Natural killer cell treated with Interleukin-12 subunit alpha and Interleukin-12 subunit beta and Interleukin-15 and Interleukin-18, amount 100 ng/mL, for 72 hours (primary cell): ENCODE measurements around the gene ZFYVE9. TPM values are rescaled to one million over a fixed set of nuclear protein-coding genes. Genes with fewer than 3 reads are reported as not detected.

Experiments used
- ATAC-seq, 2 donors: fragments of 150-1000 bp; cut with Tn5 transposase in 1 of 2; sonication (Bioruptor Pico), chemical (Tn5 transposase) in 1 of 2; 2 replicates each; pipeline ENCODE4 v1.10.0; 2021
- DNase-seq: peaks from one replicate; pipeline ENCODE4 v3.0.0; 2022; ENCODE audit warnings: low spot score
- H3K27ac Mint-ChIP-seq, 2 donors: 1 replicate in 1 of 2; 2 replicates in 1 of 2; pipeline ENCODE4 v1.8.0; 2022; ENCODE audit warnings: mixed read lengths in 2 of 2, mild to moderate bottlenecking in 1 of 2, moderate library complexity in 1 of 2
- H3K27me3 Mint-ChIP-seq, 2 donors: 1 replicate in 1 of 2; 2 replicates in 1 of 2; pipeline ENCODE4 v1.8.0; 2022; ENCODE audit warnings: mixed read lengths in 2 of 2
- H3K36me3 Mint-ChIP-seq: one replicate; pipeline ENCODE4 v1.8.0; 2022; ENCODE audit warnings: mixed read lengths
- H3K4me1 Mint-ChIP-seq, 2 donors: 1 replicate in 1 of 2; 2 replicates in 1 of 2; pipeline ENCODE4 v1.8.0; 2022; ENCODE audit warnings: low read depth in 2 of 2, mixed read lengths in 2 of 2, mild to moderate bottlenecking in 1 of 2
- H3K4me3 Mint-ChIP-seq: one replicate; pipeline ENCODE4 v1.8.0; 2022; ENCODE audit warnings: mixed read lengths
- H3K9me3 Mint-ChIP-seq: 2 replicates; pipeline ENCODE4 v1.8.0; 2022; ENCODE audit warnings: mixed read lengths
- total RNA-seq, 2 donors: library from RNA; stranded (reverse); gene quantifications; one replicate each; pipeline ENCODE4 v1.2.3, GENCODE V29; 2022

ZFYVE9 gene
- total RNA-seq, 2 donors from 2014 or later = 1.1 to 2.9 TPM

DNA sequence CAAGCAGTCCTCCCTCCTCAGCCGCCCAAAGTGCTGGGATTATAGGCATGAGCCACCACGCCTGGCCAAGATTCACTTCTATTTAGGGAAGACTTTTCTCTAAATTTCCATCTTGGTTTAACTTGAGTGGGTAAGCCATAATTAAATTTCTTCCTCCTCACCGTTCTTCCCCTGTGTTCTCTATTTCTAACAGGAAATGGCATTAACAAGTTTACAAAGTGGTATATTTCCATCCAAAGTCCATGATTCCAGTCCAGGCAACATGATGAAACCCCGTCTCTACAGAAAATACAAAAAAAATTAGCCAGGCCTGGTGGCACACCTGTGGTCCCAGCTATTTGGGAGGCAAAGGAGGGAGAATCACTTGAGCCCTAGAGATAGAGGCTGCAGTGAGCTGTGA lies 92.1 kb downstream of the ZFYVE9 start:
- Mint-ChIP-seq H3K36me3 (no peaks in the 10 kb centered on the region), H3K27me3 (peaks cover 11 to 37% of the 10 kb centered on the region in 2 donors), H3K4me1 (peaks cover 0 to 6% of the 10 kb centered on the region in 2 donors), H3K9me3 (no peaks in the 10 kb centered on the region), H3K27ac (no peak overlapping the region), H3K4me3 (no peak overlapping the region)
- no peak for DNase-seq
- no peak for ATAC-seq

- peaks cover 0 to 6% of the 10 kb centered on the region in 2 donors for H3K4me1 Mint-ChIP-seq
- no peak for DNase-seq
- peaks cover 8 to 30% of the 10 kb centered on the region in 2 donors for H3K27me3 Mint-ChIP-seq
- no peak for ATAC-seq
- H3K9me3 Mint-ChIP-seq = no peaks in the 10 kb centered on the region
- H3K36me3 Mint-ChIP-seq = no peaks in the 10 kb centered on the region
- H3K4me3 Mint-ChIP-seq = no peak overlapping the region
- no peak overlapping the region for H3K27ac Mint-ChIP-seq
These were observed 92.8 kb downstream of the ZFYVE9 start for GRCh38 chr1:52234708-52235107.

DNA sequence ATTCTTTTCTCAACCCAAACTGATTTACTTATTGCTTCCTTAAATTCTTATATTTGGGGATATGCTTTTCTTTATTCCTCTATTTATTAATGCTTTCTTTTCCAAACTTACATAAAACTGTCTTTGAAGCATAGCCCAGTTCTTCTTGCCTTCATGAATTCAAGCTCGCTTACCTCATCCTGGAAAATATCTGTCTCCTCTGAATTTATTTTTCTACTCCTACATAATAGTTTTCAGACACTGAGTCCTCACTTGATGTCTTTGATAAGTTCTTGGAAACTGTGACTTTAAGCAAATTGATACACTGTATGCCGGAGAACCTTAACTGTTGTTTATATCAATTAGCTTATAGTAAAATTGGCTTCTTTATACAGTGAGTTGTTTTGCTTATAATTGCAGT lies 93.8 kb downstream of the ZFYVE9 start:
- Mint-ChIP-seq H3K4me3 (no peak overlapping the region), H3K27me3 (peaks cover 8 to 29% of the 10 kb centered on the region in 2 donors), H3K36me3 (no peaks in the 10 kb centered on the region), H3K4me1 (peaks cover 0 to 6% of the 10 kb centered on the region in 2 donors), H3K27ac (no peak overlapping the region), H3K9me3 (no peaks in the 10 kb centered on the region)
- DNase-seq = no peak
- ATAC-seq = no peak

DNA sequence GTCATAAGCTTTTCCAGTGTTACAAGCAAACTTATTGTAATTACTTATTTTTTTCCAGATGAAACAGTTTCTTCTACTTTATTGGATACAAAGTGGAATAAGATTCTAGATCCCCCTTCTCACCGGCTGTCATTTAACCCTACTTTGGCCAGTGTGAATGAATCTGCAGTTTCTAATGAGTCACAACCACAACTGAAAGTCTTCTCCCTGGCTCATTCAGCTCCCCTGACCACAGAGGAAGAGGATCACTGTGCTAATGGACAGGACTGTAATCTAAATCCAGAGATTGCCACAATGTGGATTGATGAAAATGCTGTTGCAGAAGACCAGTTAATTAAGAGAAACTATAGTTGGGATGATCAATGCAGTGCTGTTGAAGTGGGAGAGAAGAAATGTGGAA lies 95.5 kb downstream of the ZFYVE9 start:
- peaks cover 0 to 6% of the 10 kb centered on the region in 2 donors for H3K4me1 Mint-ChIP-seq
- H3K4me3 Mint-ChIP-seq = no peak overlapping the region
- ATAC-seq (no peak), DNase-seq (no peak)
- no peaks in the 10 kb centered on the region for H3K9me3 Mint-ChIP-seq
- H3K36me3 Mint-ChIP-seq = no peaks in the 10 kb centered on the region
- no peak overlapping the region for H3K27ac Mint-ChIP-seq
- peaks cover 8 to 29% of the 10 kb centered on the region in 2 donors for H3K27me3 Mint-ChIP-seq

DNA sequence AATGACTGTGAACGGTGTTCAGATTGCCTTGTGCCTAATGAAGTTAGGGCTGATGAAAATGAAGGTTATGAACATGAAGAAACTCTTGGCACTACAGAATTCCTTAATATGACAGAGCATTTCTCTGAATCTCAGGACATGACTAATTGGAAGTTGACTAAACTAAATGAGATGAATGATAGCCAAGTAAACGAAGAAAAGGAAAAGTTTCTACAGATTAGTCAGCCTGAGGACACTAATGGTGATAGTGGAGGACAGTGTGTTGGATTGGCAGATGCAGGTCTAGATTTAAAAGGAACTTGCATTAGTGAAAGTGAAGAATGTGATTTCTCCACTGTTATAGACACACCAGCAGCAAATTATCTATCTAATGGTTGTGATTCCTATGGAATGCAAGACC lies 96.6 kb downstream of the ZFYVE9 start:
- no peaks in the 10 kb centered on the region for H3K36me3 Mint-ChIP-seq
- no peak overlapping the region for H3K27ac Mint-ChIP-seq
- peaks cover 0 to 6% of the 10 kb centered on the region in 2 donors for H3K4me1 Mint-ChIP-seq
- ATAC-seq (no peak), DNase-seq (no peak)
- peaks cover 8 to 29% of the 10 kb centered on the region in 2 donors for H3K27me3 Mint-ChIP-seq
- no peaks in the 10 kb centered on the region for H3K9me3 Mint-ChIP-seq
- no peak overlapping the region for H3K4me3 Mint-ChIP-seq

GRCh38 chr1:52238887-52239707 lies 97.2 kb downstream of the ZFYVE9 start:
- Mint-ChIP-seq H3K36me3 (no peaks in the 10 kb centered on the region), H3K9me3 (no peaks in the 10 kb centered on the region), H3K27ac (no peak overlapping the region), H3K4me3 (no peak overlapping the region), H3K4me1 (peaks cover 0 to 6% of the 10 kb centered on the region in 2 donors), H3K27me3 (peaks cover 8 to 29% of the 10 kb centered on the region in 2 donors)
- ATAC-seq = no peak
- no peak for DNase-seq

GRCh38 chr1:52239708-52240001 lies 97.8 kb downstream of the ZFYVE9 start:
- H3K36me3 Mint-ChIP-seq = no peaks in the 10 kb centered on the region
- ATAC-seq (no peak), DNase-seq (no peak)
- peaks cover 8 to 29% of the 10 kb centered on the region in 2 donors for H3K27me3 Mint-ChIP-seq
- H3K27ac Mint-ChIP-seq = no peak overlapping the region
- H3K9me3 Mint-ChIP-seq = no peaks in the 10 kb centered on the region
- no peak overlapping the region for H3K4me3 Mint-ChIP-seq
- peaks cover 0 to 6% of the 10 kb centered on the region in 2 donors for H3K4me1 Mint-ChIP-seq

DNA sequence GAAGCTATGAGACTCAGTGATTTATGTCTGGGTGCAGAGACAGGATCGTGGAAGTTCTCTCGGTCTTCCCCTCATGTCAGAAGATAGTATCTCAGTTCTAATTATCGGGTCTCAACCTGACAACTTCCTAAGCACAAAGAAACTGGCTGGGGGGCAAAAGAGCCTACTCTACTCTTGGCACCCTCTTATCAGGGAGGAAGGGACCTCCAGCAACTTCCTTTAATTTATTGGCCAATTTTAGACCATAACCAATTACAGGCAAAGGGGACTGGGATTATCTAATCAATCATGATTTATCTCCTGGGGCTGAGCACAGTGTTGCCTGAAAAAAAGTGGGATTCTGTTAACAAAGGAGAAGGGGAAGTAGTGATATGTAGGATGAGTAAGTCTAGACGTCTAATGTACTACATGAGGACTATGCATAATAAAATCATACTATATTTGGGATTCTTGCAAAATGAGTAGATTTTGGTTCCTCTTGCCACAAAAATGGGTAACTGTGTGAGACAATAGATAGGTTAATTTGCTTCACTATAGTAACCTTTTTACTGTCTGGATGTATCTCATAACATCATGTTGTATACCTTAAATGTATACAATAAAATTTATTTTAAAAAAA lies 98.8 kb downstream of the ZFYVE9 start:
- no peak for ATAC-seq
- DNase-seq = no peak
- Mint-ChIP-seq H3K27ac (no peak overlapping the region), H3K9me3 (no peaks in the 10 kb centered on the region), H3K36me3 (no peaks in the 10 kb centered on the region), H3K27me3 (peaks cover 8 to 29% of the 10 kb centered on the region in 2 donors), H3K4me3 (no peak overlapping the region), H3K4me1 (peaks cover 0 to 6% of the 10 kb centered on the region in 2 donors)

DNA sequence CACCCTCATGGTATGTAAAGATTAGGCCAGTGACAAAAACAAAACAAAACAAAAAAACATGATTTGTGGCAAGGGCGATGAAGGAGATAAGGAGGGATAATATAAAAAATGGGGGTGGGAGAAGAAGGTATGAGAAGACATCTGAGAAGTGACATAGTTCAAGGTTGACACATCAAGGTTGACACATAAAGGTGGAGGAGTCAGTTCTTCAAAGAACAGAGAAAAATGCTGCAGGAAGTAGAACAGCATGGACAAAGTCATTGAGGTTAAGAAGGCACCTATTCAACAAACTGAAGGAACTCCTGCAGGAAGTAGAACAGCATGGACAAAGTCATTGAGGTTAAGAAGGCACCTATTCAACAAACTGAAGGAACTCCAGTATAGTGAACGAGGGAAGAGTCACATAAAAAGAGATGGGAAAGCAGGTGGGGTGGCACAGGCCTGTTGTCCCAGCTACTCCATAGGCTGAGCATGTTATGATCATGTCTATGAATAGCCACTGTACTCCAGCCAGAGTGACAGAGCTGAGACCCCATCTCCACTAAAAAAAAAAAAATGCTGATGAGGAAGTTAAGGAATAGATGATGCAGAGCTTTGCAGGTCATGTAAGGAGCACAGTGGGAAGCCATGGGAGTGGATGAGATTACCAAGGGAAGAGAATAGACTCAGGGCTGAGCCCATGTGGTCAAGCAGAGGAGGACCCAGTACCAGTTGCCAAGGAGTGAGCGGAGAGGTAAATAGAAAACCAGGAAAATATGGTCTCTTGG lies 101.5 kb downstream of the ZFYVE9 start:
- Mint-ChIP-seq H3K36me3 (no peaks in the 10 kb centered on the region), H3K27ac (no peak overlapping the region), H3K4me1 (peaks cover 0 to 4% of the 10 kb centered on the region in 2 donors), H3K9me3 (no peaks in the 10 kb centered on the region), H3K27me3 (peaks cover 4 to 5% of the 10 kb centered on the region in 2 donors), H3K4me3 (no peak overlapping the region)
- DNase-seq (no peak), ATAC-seq (no peak)

GRCh38 chr1:52249831-52250230 lies 107.9 kb downstream of the ZFYVE9 start:
- no peak for ATAC-seq
- no peak for DNase-seq
- no peak overlapping the region for H3K4me3 Mint-ChIP-seq
- H3K27ac Mint-ChIP-seq = no peak overlapping the region
- H3K4me1 Mint-ChIP-seq = peaks cover 0 to 5% of the 10 kb centered on the region in 2 donors
- no peaks in the 10 kb centered on the region for H3K9me3 Mint-ChIP-seq
- H3K27me3 Mint-ChIP-seq = peaks cover 0 to 5% of the 10 kb centered on the region in 2 donors
- no peaks in the 10 kb centered on the region for H3K36me3 Mint-ChIP-seq

- no peak overlapping the region for H3K27ac Mint-ChIP-seq
- no peak overlapping the region for H3K4me3 Mint-ChIP-seq
- H3K4me1 Mint-ChIP-seq = peaks cover 0 to 5% of the 10 kb centered on the region in 2 donors
- H3K27me3 Mint-ChIP-seq = peaks cover 5 to 12% of the 10 kb centered on the region in 2 donors
- DNase-seq (no peak), ATAC-seq (no peak)
- no peaks in the 10 kb centered on the region for H3K9me3 Mint-ChIP-seq
- no peaks in the 10 kb centered on the region for H3K36me3 Mint-ChIP-seq
These were observed 111.5 kb downstream of the ZFYVE9 start for GRCh38 chr1:52253421-52253820.

GRCh38 chr1:52259886-52260285 lies 118.0 kb downstream of the ZFYVE9 start:
- H3K36me3 Mint-ChIP-seq = no peaks in the 10 kb centered on the region
- H3K27ac Mint-ChIP-seq = no peak overlapping the region
- DNase-seq (no peak), ATAC-seq (no peak)
- no peaks in the 10 kb centered on the region for H3K9me3 Mint-ChIP-seq
- no peak overlapping the region for H3K4me3 Mint-ChIP-seq
- H3K27me3 Mint-ChIP-seq = peaks cover 14 to 15% of the 10 kb centered on the region in 2 donors
- no peaks in the 10 kb centered on the region for H3K4me1 Mint-ChIP-seq

DNA sequence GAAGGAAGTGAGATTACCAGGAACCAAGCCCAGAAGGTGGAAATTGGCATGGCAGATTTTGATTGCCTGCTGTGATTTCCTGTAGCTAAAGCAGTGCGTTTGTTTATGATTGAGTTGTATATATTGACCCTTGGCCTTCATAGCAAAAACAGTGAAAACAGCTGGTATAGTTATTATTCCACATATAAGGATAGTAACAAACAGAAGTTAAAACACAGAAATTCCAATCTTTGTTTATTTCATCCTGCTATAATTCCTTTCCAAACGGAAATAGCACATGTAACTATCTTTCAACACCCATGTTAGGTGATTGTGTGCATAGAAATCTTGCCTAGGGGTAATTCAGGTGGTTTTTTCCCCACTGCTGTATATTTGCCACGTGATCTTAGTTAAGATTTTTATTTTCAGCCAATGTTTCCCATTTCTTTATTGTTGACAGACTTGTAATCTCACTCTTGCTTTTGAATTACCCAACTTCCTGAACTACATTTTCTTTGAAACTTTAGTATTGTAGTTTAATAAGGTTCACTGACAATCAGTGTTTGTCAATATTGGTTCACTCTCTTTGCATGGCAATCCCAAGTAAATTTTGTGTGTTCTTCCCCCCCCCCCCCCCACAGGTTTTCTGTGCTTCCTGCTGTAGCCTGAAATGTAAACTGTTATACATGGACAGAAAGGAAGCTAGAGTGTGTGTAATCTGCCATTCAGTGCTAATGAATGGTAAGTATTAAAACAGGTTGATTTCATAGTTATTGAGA lies 121.4 kb downstream of the ZFYVE9 start:
- peaks cover 9% of the 10 kb centered on the region in 2 donors for H3K27me3 Mint-ChIP-seq
- H3K4me1 Mint-ChIP-seq = no peaks in the 10 kb centered on the region
- no peak overlapping the region for H3K27ac Mint-ChIP-seq
- H3K4me3 Mint-ChIP-seq = no peak overlapping the region
- DNase-seq (no peak), ATAC-seq (no peak)
- no peaks in the 10 kb centered on the region for H3K36me3 Mint-ChIP-seq
- no peaks in the 10 kb centered on the region for H3K9me3 Mint-ChIP-seq
